Endothelial cell of hepatic sinusoid (primary cell): ENCODE results near the gene ITPA.
"Not testable (repeated sequence)": the region's sequence is repeated elsewhere in the genome, so short reads cannot be mapped to it uniquely, and the experiment has no call there.

ENCODE experiments used
- in situ Hi-C: cut with HindIII; loops from 2 replicates; pipeline ENCODE4 v1.10.0; 2017; ENCODE audit warnings: low sequenced_read_pairs

The ITPA gene

DNA sequence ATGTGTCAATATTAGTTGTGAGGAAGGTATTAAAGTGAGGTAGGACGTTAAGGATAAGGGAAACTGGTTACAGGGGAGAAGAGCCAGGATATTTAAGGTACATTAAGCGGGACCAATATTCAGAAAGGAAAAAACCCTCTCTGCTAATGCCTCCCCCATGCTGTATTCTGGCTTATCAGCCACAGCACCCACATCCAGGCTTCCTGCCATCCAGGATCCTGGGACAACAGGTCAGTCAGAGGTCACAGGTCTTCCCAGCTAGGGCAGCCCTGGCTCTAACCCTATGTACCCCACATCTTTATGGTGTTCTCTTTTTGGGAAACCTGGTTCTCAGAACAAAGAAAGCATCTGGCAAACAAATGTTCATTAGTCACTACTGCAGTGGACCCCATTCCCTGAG lies 10.1 kb upstream of the ITPA start:
- in situ Hi-C loops = no loop called here

DNA sequence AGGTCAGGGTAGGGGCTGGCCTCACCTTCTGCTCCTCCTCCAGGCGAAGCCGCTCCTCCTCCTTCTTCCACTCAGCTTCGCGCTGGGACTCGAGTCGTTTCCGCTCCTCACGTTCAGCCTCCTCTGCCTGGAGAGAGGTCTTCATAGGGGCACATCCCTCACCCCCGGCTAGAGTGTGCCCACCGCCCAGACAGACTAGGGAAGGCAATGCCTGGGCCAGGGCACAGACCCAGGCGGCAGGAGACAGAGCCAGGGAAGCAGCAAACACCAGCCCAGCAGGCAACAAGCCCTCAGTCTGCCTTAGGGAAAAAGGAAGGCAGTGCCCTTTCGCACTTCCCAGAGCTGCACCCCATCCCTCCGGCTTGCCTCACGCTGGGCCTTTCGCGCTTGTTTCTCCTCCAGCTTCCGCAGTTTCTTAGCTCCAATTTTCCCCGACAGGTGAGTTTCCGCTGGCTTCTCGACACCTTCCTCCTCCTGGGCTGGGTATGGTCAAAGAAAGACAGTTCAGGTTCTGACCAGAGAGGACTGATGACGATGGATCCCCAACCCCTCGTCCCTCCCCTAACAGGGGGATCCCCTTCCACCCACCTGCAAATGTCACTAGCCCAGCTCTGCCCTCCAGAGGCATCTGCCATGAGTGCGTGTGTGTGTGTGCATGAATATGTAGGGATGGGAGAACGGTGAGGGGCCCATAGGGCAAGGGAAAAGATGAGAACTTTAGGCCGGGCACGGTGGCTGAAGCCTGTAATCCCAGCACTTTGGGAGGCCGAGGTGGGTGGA lies 9.1 kb upstream of the ITPA start:
- in situ Hi-C loops = no loop called here

DNA sequence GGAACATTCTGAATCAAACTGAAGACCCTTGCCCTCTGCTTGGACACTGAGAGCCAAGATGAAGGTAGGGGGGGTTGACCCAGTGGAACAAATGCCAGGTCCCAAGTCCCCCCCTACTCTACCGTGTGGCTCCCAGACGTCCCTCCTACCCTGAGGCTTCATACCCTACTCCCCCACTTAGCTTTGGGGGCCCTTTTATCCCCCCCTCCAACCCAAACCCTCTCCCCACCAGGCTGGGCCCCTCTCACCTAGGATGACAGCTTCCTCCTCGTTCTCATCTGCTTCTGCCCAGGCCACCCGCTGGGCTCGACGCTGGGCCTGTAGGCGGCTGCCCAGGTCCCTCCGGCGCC lies 6.4 kb upstream of the ITPA start:
- in situ Hi-C loops = no loop called here

DNA sequence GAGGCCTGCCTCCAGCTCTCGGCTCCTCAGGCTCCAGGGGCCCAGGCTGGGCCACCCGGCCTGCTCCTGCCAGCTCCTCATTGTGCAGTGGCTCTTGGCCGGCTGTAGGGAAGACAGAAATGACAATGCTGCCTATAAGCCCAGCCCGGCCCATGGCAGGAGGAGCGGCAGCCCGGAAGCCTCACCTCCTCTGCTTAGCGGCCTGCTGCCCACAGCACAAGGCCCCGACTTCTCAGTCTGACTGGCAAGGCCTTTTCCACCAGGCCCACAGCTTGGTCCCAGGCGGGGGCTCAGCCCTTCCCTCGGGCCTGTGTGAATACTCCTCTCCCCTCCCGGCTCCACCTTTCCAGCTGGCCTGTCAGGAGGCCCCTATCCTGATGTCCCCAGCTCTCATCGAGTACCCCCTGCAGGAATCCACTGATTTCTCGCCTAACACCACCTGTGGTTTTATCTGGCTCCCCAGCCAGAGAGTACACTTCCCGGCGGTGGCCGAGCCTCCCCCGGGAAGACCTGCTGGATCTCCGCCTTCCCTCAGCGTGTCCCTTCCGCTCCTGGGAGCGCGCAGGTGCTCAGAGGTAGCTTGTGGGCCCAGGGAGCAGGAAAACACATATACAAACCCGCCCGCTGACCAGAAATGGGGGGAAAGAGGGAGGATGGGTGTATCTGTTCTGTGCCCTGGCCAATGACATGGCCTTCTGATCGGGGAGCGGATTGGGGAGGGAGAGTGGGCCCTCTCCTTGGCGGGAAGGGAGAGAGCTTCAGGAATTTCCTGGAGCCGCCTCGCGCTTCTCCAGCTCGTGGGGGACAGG lies 5.8 kb upstream of the ITPA start:
- in situ Hi-C loops = no loop called here

DNA sequence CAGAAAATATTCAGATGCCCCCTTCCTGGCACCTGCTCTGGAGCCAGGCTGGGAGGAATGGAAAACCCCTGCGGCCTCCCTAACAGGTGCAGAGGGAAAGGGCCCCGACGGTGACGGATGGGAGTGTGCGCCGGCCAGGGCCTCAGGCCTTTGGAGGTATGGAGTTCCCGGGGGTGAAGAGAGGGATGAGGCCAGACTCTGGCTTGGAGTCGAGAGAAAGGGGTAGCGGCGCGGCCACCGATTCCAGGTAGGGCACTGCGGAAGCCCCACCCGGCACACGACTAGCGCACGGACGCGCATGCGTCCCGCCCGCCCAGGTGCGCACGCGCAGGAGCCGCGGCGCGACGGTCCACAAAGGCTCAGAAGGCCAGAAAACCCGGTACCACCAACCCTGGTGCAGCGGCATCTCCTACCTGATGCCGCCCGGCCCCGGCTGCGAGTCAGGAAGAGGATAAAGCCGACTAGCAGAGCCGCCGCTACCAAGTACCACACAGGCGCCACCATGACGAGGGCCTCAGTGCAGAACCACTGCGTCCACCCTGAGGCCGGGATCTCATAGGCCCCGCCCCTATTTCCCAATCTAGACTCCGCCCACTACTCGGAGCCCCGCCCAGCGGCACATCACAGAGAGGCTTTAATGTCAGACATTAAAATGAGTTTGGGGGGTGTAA lies 5.0 kb upstream of the ITPA start, which contains the start of gene DDRGK1:
Gene DDRGK1, minus strand, starts transcription at position 559 of the 671 bp plus-strand sequence. Its CDS starts 55 bp downstream, at position 504.
- in situ Hi-C loops = no loop called here

DNA sequence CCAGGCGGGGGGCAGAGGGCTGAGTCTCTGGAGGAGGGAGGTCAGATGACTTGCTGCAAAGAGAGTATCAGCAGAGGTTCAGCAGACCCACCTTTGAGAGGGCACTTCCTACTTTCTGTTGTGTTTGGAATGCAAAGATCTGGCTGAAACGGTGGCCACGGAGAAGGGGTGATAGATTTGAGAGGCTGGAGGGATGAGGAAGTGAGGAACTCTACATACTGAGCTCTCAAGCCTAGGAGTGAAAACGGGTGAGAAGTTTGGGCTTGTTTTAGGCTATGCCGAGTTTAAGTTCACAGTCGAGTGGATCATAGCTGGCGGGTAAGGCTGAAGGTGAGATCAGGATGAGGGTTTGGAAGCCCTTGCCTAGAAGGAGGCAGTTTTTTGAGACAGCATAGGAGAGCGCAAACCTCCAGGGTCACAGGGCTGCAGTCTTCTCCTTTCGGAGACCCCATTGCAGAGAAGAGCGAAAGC lies 477 bp upstream of the ITPA start:
- in situ Hi-C loops = loop anchor here (5.0 kb wide), 1 partner anchor 38 kb away; no protein-coding TSS in a partner anchor

DNA sequence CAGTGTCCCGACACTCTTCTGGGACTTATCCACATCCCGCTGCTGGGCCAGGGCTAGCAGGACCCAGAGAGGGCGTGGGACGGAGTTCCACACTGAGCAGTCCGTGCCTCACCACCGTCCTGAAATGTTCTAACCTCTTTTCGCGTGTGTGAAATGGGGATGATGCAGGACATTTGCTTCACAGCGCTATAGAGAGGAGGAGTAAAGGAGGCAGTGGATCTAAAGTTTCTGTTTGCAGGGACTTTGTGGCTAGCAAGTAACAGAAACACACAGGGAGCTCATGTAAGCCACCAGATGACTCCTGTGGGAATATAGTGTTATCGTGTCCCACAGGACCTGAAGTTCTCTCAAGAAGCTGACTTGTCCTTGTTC lies 634 bp downstream of the ITPA start:
- in situ Hi-C loops = loop anchor here (5.0 kb wide), 2 partner anchors 37 to 67 kb away; no protein-coding TSS in a partner anchor

DNA sequence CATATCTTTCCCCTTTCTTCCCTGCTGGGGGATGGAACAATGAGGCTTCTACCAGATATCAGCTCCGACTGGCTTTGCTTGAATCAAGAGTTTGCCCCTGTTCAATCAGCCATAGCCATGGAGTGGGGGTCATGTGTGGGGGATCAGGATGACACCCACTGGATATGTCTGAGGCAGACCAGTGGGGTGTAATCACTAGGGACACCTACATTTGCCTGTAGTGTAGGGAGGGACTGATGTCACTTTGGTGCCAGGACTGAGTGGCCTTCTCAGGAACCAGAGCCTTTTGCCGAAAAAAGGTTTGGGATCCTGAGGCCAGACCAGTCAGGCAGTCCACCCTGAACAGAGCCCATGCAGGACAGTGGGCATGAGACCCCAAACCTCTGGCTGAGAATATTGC lies 1.0 kb downstream of the ITPA start:
- in situ Hi-C loops = loop anchor here (5.0 kb wide), 1 partner anchor 67 kb away; no protein-coding TSS in a partner anchor

DNA sequence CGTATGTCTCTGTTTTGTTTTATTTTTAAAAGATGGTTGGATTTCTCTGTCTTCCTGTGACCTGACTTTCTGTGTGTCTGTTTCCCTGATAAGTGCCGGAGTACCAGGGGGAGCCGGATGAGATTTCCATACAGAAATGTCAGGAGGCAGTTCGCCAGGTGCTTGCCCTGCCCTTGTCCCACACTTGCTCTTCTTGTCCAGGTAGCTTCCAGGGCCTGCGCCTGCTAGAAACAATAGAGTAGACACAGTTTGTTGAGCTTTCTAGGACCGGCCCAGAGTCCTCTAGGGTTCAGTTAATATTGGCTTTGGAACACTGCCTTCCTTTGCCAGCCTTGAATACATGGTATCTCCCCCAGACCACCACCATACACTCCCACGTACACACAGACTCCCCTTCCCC lies 3.9 kb downstream of the ITPA start:
- in situ Hi-C loops = loop anchor here (5.0 kb wide), 1 partner anchor 64 kb away; no protein-coding TSS in a partner anchor

DNA sequence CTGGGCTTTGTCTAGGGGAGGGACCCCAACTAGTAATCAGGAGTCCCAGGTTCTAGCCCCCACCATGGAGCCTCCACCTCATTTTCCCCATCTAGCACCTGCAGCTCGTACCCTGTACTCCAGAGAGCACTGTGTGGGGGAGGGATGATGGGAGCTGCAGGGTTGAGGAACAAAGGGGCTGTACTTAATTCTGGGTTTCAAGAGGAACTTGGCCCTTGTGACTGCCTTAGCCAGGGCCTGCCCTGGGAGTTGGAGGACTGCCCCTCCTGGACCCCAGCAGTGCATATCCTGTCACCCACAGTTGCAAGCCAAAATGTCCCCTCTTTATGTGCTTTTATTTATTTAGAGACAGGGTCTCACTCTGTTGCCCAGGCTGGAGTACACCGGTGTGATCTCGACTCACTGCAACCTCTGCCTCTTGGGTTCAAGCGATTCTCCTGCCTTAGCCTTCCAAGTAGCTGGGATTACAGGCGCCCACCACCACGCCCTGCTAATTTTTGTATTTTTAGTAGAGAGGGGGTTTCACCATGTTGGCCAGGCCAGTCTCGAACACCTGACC lies 6.1 kb downstream of the ITPA start:
- in situ Hi-C loops = not testable (repeated sequence)

DNA sequence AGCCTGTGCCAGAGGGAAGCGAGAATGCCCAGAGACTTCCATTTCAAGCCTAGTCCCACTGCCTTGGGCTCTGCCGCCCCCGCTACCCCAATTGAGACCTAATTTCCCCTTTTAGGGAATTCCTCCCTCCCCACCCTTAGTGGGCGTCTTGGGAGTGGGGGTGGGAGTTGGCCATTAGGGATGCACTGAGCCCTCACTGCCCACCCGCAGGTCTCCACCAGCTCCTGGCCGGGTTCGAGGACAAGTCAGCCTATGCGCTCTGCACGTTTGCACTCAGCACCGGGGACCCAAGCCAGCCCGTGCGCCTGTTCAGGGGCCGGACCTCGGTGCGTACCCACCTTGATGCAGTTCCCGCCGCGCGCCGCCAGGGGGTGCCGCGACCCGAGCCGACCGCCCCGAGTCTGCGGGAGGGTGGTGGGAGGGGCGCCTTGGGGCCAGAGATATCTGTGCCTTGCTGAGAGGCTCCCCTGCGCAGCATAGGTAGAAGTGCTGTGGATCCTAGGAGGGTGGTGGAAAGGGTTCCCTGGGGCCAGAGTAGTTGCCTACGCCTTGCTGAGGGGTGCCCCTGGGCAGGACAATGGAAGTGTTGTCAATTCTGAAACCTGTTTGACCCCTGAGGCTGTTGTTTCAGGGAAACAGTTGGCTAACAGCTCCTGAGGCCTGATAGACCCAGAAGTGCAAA lies 9.2 kb downstream of the ITPA start:
- in situ Hi-C loops = no loop called here

DNA sequence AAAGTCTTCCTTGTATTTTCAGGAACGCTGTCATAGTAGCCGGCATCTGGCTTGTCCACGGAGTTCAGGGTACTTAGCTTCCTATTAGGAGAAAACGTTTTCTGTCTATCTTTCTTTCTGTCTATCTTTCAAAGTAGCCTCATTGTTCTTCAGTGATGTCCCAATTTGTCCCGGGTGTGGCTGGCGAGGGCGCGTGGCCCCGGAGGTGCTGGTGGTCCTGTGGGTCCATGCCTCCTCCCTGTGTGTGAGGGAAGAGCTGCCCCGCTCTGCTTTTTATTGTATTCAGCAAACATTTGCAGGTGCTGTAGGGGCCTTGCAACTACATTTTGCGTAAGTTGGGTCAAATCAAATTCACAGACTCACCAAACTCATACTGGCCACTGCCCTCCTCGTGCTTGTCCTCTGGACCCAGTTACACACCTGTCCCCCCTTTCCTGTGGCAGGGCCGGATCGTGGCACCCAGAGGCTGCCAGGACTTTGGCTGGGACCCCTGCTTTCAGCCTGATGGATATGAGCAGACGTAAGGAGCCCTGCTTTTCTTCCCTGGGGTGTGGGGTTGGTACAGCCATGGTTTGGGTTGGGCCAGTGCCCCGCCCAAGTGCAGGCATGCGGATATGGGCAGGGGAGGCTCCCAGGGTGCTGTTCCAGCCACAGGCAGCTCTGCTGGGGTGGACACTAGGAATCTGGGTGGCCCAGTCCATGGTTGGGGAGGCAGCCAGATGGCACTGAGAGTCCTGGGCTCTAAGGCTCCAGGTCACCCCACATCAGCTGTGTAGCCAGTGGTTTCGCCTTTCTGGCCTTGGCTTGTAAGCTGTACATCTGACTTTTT lies 12.3 kb downstream of the ITPA start:
- in situ Hi-C loops = no loop called here

DNA sequence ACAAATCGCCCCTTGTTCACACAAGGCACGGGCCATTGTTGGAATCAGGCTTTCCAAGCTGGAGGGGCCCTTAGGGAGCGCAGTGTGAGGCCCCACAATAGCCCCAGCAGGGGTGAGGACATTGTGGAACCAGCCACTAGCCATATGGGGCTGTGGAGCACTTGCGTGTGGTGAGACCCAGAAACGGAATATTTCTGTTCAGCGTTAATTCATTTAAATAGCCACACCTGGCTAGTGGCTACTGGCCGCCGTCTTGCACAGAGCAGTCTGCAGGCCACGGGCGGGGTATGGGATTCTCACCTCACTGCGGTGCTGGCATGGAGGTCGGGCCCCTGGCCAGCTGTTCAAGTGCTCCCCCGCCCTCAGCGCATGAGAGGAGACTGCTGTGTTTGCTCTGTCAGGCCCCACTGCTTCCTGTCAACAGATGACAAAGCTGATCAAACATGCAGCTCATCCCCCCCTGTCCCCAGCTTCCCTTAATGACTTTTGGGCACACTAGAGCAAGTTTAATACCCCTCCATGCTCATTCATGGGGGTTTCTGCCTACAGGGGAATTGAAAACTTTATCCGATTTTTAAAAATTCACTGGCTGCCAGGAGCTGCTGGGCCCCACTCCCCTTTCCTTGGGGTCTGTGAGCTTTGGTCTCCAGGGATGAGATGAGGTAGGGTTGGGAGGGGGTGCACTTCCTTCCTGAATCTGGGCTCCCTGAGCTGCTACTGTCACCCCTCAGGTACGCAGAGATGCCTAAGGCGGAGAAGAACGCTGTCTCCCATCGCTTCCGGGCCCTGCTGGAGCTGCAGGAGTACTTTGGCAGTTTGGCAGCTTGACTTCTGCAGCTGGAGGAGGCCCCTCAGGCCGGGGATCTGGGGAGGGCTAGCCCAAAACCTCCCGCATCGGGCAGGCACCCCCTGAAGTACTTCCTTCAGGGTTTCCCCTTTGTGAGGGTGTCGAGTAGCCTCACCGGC lies 13.6 kb downstream of the ITPA start:
- in situ Hi-C loops = no loop called here

DNA sequence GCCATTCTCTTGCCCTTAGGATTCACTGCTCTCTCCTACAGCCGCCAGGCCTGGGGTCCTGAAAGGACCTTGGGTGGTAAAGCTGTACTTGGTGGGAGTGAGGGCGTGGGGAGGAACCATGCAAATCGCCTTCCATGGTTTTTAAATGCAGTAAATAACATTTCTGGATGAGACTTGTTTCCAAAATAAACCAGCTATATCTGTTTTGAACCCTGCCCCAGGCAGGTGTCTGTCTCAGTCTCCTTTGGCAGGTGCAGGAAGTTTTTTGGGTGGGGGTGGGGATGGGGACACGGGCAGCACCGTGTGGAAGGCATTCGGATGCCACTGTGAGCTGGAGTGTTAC lies 14.3 kb downstream of the ITPA start:
- in situ Hi-C loops = no loop called here

DNA sequence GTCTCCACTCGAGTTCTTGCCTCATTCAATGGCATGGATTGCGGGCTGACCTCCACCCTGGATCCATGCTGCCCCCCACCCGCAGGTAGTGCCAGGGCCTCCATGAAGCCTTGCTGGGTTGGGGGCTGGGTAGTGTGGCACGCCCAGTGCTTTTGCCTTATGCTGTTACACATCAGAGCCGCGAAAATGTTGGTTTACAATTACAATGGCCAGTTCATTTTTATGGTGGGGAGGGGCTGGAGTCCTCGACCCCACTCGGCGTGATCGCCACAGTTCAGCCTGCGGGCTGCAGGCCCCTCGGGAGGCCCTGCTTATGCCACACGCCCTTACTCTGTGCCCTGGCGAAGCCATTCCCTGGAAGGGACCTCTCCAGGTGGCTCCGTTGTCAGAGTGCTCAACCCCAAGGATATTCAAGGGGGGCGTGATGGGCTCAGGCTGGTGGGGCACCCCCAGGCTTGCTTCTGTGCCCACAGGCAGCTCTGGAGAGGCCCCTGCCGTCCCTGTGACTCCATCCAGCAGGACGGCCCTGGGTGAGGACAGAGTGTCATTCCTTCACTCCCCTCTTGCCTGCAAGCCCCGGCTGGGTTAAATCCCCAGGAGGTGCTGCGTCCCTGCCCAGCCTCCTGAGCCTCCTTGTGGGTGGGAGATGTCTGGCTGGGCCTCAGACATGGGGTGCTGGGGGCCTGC lies 14.8 kb downstream of the ITPA start:
- in situ Hi-C loops = no loop called here

DNA sequence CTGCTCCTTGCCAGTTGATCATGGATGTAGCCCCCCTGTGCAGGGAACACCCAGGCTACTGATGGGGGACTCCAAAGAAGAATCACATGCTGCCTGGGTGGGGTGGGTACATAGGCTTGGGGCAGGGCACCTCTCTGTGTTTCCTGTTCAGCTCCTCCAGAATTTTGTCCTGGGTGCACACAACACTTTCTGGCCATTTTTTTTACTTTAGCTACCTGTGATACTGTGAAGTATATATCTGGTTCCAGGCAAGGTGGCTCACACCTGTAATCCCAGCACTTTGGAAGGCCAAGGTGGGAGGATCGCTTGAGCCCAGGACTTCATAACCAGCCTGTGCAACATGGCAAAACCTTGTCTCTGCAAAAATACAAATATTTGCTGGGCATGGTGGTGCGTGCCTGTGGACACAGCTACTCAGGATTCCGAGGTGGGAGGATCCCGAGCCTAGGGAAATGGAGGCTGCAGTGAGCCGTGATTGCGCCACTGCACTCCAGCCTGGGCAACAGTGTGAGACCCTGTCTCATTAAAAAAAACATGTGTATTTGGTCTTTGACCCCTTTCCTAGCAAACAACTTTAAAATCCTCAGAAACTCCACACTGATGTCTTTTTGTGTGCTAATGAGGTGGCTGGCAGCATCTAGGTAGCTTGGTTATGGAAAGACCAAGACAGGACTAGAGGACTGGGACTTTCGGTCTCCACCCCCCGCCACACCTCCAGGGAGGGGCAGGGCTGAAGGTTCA lies 15.6 kb downstream of the ITPA start:
- in situ Hi-C loops = no loop called here

DNA sequence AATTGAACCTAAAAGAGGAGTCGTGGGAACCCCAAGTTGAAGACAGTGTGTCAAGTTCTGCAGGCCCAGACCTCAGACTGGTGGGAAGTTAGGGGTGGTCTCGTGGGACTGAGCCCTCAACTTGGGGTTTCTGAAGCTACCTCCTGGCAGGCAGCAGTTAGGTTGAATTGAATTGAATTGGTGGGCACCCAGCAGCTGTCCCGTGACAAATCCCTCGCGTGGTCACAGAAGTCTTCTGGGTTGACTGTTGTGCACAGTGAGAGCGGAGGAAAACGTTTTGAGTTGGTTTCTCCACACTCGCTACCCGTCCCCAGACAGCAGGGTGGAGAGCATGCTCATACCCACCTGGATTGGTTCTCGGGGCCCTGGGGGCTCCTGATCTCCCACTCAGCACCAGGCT lies 16.8 kb downstream of the ITPA start:
- in situ Hi-C loops = no loop called here
